ENCODE results near the gene HDAC4.

GRCh38 chr2:239043326-239043725 lies 357.5 kb downstream of the HDAC4 start:
- TF ChIP-seq TEAD4 (IDR thresholded peaks at IDR 0.05), result no peak
- TF ChIP-seq, protein P1, sequence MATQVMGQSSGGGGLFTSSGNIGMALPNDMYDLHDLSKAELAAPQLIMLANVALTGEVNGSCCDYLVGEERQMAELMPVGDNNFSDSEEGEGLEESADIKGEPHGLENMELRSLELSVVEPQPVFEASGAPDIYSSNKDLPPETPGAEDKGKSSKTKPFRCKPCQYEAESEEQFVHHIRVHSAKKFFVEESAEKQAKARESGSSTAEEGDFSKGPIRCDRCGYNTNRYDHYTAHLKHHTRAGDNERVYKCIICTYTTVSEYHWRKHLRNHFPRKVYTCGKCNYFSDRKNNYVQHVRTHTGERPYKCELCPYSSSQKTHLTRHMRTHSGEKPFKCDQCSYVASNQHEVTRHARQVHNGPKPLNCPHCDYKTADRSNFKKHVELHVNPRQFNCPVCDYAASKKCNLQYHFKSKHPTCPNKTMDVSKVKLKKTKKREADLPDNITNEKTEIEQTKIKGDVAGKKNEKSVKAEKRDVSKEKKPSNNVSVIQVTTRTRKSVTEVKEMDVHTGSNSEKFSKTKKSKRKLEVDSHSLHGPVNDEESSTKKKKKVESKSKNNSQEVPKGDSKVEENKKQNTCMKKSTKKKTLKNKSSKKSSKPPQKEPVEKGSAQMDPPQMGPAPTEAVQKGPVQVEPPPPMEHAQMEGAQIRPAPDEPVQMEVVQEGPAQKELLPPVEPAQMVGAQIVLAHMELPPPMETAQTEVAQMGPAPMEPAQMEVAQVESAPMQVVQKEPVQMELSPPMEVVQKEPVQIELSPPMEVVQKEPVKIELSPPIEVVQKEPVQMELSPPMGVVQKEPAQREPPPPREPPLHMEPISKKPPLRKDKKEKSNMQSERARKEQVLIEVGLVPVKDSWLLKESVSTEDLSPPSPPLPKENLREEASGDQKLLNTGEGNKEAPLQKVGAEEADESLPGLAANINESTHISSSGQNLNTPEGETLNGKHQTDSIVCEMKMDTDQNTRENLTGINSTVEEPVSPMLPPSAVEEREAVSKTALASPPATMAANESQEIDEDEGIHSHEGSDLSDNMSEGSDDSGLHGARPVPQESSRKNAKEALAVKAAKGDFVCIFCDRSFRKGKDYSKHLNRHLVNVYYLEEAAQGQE (IDR thresholded peaks at IDR 0.05; ENCODE audit: low read depth), result no peak
- TF ChIP-seq EGR1 (IDR thresholded peaks at IDR 0.05), result no peak
- TF ChIP-seq EP300 (IDR thresholded peaks at IDR 0.05; ENCODE audit: borderline replicate concordance), result no peak
- TF ChIP-seq TCF12 (IDR thresholded peaks at IDR 0.05; ENCODE audit: low read depth), result no peak
- no peak for TF ChIP-seq MAX (IDR thresholded peaks at IDR 0.05)
- TF ChIP-seq FOXM1 (IDR thresholded peaks at IDR 0.05; ENCODE audit: borderline replicate concordance, low read depth), result no peak
- no peak for TF ChIP-seq TAF1 (IDR thresholded peaks at IDR 0.05; ENCODE audit: low read depth)

All from Ishikawa (cell line).